ENCODE data around the gene CTSO. TPM values are rescaled to one million over a fixed set of nuclear protein-coding genes. Genes with fewer than 3 reads are reported as not detected.

The CTSO gene
- total RNA-seq, 1 experiment from 2014 or later: 0.81 TPM

GRCh38 chr4:155954939-155955338 lies 1.3 kb upstream of the CTSO start:
- no peak overlapping the region for H3T11ph ChIP-seq (ENCODE audit: low read length)
- no peak overlapping the region for H4K5ac ChIP-seq (ENCODE audit: insufficient read length, low read depth, low read length)
- H3K9ac ChIP-seq (ENCODE audit: extremely low read depth, insufficient read length, low read length): no peak overlapping the region
- H2AFZ ChIP-seq (ENCODE audit: low read length): no peak overlapping the region
- H4K20me1 ChIP-seq (ENCODE audit: control insufficient read depth, insufficient read depth, insufficient read length): no peaks in the 10 kb centered on the region
- H4K8ac ChIP-seq (replicated peaks; ENCODE audit: insufficient read length, low read depth, low read length): no peak overlapping the region
- no peak for DNase-seq
- no peak overlapping the region for H2AK5ac ChIP-seq (ENCODE audit: insufficient read length, low read length)
- Mint-ChIP-seq H3K27ac (no peak overlapping the region), H3K4me1 (0 out of 4 replicates have a peak, but pooled peaks cover 0 to 3% of the 10 kb centered on the region in 2 experiments), H3K36me3 (ENCODE audit: insufficient read depth in 1 of 3, low read depth in 3 of 3) (no peaks in the 10 kb centered on the region), H3K4me3 (no peak overlapping the region), H3K27me3 (ENCODE audit: low read depth) (no peaks in the 10 kb centered on the region; the same call in 1 of the 2 replicates), H3K9me3 (no peaks in the 10 kb centered on the region)
- no peaks in the 10 kb centered on the region for H3K9me3 ChIP-seq (ENCODE audit: control insufficient read depth, low read depth, low read length)
- no peak overlapping the region for H3K4ac ChIP-seq (ENCODE audit: low read depth, low read length)
- H3K23me2 ChIP-seq (ENCODE audit: insufficient read length, low read depth, low read length, poor library complexity, severe bottlenecking): no peaks in the 10 kb centered on the region
- no peaks in the 10 kb centered on the region for H3K79me1 ChIP-seq (ENCODE audit: insufficient read depth, low read depth, low read length, poor library complexity, severe bottlenecking)
- no peak overlapping the region for H2BK15ac ChIP-seq (ENCODE audit: low read depth, low read length)
- no peak overlapping the region for H4K91ac ChIP-seq (ENCODE audit: insufficient read length, low read depth, low read length)
- no peak overlapping the region for H2BK12ac ChIP-seq (ENCODE audit: insufficient read length, low read depth, low read length)
- H3K18ac ChIP-seq (ENCODE audit: insufficient read length, low read depth, low read length): no peak overlapping the region
- H3K56ac ChIP-seq (ENCODE audit: insufficient read length, low read depth, low read length): no peak overlapping the region
- no peak overlapping the region for H3K23ac ChIP-seq (ENCODE audit: insufficient read length, low read depth, low read length)
- no peak overlapping the region for H2BK5ac ChIP-seq (ENCODE audit: insufficient read length, low read length)
- no peaks in the 10 kb centered on the region for H3K27me3 ChIP-seq (ENCODE audit: insufficient read depth, low read length)
- H3K14ac ChIP-seq (ENCODE audit: insufficient read depth, low read length): no peak overlapping the region
- no peak overlapping the region for H2BK20ac ChIP-seq (ENCODE audit: low read depth, low read length, poor library complexity, severe bottlenecking)
- H3K27ac ChIP-seq (ENCODE audit: insufficient read length, low read depth, low read length): no peak overlapping the region
- TF ChIP-seq CTCF (conservative IDR thresholded peaks at IDR 0.05): no peak
- H3K4me2 ChIP-seq (ENCODE audit: insufficient read depth, insufficient read length, low read length): no peak overlapping the region
- H3K4me1 ChIP-seq (ENCODE audit: insufficient read depth, low read length): no peaks in the 10 kb centered on the region
- H2BK120ac ChIP-seq (ENCODE audit: low read depth, low read length, poor library complexity, severe bottlenecking): no peak overlapping the region
- no peaks in the 10 kb centered on the region for H3K79me2 ChIP-seq (ENCODE audit: insufficient read depth, low read length)
- no CpG with 5 or more reads among the region's 4 CpGs for WGBS (ENCODE audit: extremely low coverage, insufficient read length, low lambda C conversion rate)

Data from H9 (cell line).